Fibroblast of lung (primary cell): ENCODE data around the gene KAT2B. TPM values are rescaled to one million over a fixed set of nuclear protein-coding genes. Genes with fewer than 3 reads are reported as not detected.

Source experiments
- DNase-seq, 2 donors: peaks; one replicate each; pipeline versions ENCODE4 v3.0.0 to v3.0.0-alpha.2; 2010; ENCODE audit warnings: low read depth in 2 of 2
- H2AFZ ChIP-seq: 2 replicates; pipeline ENCODE4 v1.5.1; 2012; ENCODE audit warnings: low read length, control low read depth, inconsistent platforms
- H3K27ac ChIP-seq: 2 replicates; pipeline ENCODE4 v1.5.1; 2011; ENCODE audit warnings: low read length, control low read depth; ENCODE audit not compliant: insufficient read depth
- H3K27me3 ChIP-seq: 2 replicates; pipeline ENCODE4 v1.5.1; 2011; ENCODE audit warnings: mild to moderate bottlenecking, low read length; ENCODE audit not compliant: control insufficient read depth, insufficient read depth
- H3K36me3 ChIP-seq: 2 replicates; pipeline ENCODE4 v1.5.1; 2011; ENCODE audit warnings: low read length; ENCODE audit not compliant: control insufficient read depth, insufficient read depth
- H3K4me1 ChIP-seq: 2 replicates; pipeline ENCODE4 v1.5.1; 2011; ENCODE audit warnings: low read length; ENCODE audit not compliant: control insufficient read depth, insufficient read depth; ENCODE audit errors: extremely low read depth
- H3K4me2 ChIP-seq: 2 replicates; pipeline ENCODE4 v1.5.1; 2011; ENCODE audit warnings: low read length, control low read depth; ENCODE audit not compliant: insufficient read depth; ENCODE audit errors: extremely low read depth
- H3K4me3 ChIP-seq, 4 experiments: fragments of 200-600 bp in 1 of 4; sonication (generic) in 1 of 4; replicated peaks in 1 of 4; 2 replicates each; pipeline ENCODE4 v1.5.1; 2011 to 2016; ENCODE audit warnings: low read length in 4 of 4, low read depth in 3 of 4, mild to moderate bottlenecking in 3 of 4, control low read depth in 2 of 4, inconsistent platforms in 1 of 4, mixed read lengths in 1 of 4; ENCODE audit not compliant: insufficient read depth in 1 of 4; ENCODE audit errors: control extremely low read depth in 1 of 4
- H3K79me2 ChIP-seq: 2 replicates; pipeline ENCODE4 v1.5.1; 2012; ENCODE audit warnings: mild to moderate bottlenecking, low read length, inconsistent platforms; ENCODE audit not compliant: control insufficient read depth, insufficient read depth
- H3K9ac ChIP-seq: 2 replicates; pipeline ENCODE4 v1.5.1; 2011; ENCODE audit warnings: mild to moderate bottlenecking, low read length, control low read depth; ENCODE audit not compliant: insufficient read depth
- H3K9me3 ChIP-seq: 2 replicates; pipeline ENCODE4 v1.5.1; 2012; ENCODE audit warnings: low read depth, low read length; ENCODE audit not compliant: control insufficient read depth, insufficient read depth
- H4K20me1 ChIP-seq: 2 replicates; pipeline ENCODE4 v1.5.1; 2011; ENCODE audit warnings: low read length; ENCODE audit not compliant: control insufficient read depth, insufficient read depth; ENCODE audit errors: extremely low read depth
- EZH2 ChIP-seq: IDR thresholded peaks from 2 replicates; pipeline ENCODE4 v1.5.1; 2012; ENCODE audit warnings: low read length, control low read depth, mild to moderate bottlenecking; ENCODE audit errors: missing control alignments
- polyA plus RNA-seq, 2 donors: library from polyadenylated mRNA; depleted of rRNA in 1 of 2; stranded (reverse) in 1 of 2; unstranded in 1 of 2; fragments of >200 nt; gene quantifications; 2 replicates each; pipeline ENCODE4 v1.2.1, GENCODE V29; 2011 to 2012; ENCODE audit warnings: missing spikeins in 1 of 2
- total RNA-seq: library from RNA; depleted of rRNA; stranded (reverse); fragments of >200 nt; gene quantifications from 2 replicates; pipeline ENCODE4 v1.2.1, GENCODE V29; 2014
- TF ChIP-seq, protein P1 (sequence below), 2 donors: IDR thresholded peaks in 1 of 2; conservative IDR thresholded peaks in 1 of 2; 1 replicate in 1 of 2; 2 replicates in 1 of 2; pipeline ENCODE4 v1.5.1; 2011 to 2012; ENCODE audit warnings: low read length in 2 of 2, control low read depth in 1 of 2, inconsistent platforms in 1 of 2, low read depth in 1 of 2, mild to moderate bottlenecking in 1 of 2

The KAT2B gene
- total and polyA plus RNA-seq, 2 donors (not counting 1 experiment from before 2014, with no cell fraction given), result 9.1 to 14.7 TPM

DNA sequence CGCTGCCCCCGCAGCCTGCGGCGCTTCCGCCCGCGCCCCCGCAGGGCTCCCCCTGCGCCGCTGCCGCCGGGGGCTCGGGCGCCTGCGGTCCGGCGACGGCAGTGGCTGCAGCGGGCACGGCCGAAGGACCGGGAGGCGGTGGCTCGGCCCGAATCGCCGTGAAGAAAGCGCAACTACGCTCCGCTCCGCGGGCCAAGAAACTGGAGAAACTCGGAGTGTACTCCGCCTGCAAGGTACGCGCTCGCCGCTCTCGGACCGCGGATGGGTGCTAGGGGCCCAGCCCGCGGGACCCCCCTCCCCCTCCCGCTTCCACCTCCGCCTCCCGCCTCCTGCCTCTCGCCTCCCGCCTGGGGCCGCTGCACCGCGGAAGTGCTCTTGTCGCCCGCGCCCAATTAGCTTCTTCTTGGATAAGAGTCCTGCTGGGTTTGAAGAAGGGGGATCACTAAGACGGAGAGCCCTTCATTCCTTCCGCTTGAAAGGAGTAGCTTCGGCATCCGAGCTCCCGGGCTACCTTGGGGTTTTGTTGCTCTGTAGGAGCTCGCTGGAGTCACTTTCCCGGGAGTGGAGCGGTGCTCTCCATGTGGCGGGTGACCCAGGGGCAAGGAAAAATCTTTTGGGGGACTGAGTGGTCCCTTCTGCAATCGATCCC, 426 bp downstream of the KAT2B start:
- TF ChIP-seq, protein P1, sequence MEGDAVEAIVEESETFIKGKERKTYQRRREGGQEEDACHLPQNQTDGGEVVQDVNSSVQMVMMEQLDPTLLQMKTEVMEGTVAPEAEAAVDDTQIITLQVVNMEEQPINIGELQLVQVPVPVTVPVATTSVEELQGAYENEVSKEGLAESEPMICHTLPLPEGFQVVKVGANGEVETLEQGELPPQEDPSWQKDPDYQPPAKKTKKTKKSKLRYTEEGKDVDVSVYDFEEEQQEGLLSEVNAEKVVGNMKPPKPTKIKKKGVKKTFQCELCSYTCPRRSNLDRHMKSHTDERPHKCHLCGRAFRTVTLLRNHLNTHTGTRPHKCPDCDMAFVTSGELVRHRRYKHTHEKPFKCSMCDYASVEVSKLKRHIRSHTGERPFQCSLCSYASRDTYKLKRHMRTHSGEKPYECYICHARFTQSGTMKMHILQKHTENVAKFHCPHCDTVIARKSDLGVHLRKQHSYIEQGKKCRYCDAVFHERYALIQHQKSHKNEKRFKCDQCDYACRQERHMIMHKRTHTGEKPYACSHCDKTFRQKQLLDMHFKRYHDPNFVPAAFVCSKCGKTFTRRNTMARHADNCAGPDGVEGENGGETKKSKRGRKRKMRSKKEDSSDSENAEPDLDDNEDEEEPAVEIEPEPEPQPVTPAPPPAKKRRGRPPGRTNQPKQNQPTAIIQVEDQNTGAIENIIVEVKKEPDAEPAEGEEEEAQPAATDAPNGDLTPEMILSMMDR (conservative IDR thresholded peaks at IDR 0.05 in 1 of 2, IDR thresholded peaks at IDR 0.05 in 1 of 2; ENCODE audit: low read depth in 1 of 2, low read length in 2 of 2), result peak in 1 of 2 donors; percentile 26
- TF ChIP-seq EZH2, result no peak

DNA sequence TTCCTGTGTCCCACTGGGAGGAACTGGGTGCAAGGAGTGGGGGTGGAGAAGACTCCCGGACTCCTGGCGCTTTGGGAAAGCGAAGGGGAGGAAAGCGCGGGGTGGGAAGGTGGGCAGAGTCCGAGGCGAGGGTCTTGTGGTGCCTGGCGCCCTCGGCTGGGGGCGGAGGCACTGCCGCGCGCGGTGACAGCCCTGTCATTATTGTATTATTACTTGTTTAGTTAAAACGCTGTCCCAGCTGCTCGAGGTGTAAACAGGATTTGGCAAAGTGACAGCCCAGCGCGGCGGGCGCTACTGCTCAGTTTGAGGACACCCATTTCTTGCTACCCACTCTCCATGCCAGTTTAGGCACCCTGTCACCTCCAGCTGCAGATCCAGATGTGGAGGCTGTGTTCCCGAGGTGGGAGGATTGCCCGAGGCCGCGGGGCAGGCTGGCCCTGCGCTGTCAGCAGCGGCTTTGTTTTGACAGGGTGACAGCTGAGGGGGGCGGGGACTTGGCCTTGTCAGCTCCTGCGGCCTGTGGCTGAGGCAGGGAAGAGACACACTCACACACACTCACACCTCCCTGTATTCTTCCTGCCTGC, 1.0 kb downstream of the KAT2B start:
- DNase-seq, result peak; percentile 71 to 75
- H2AFZ ChIP-seq, result peak overlapping the region; percentile 83
- H3K4me1 ChIP-seq, result peaks cover 7% of the 10 kb centered on the region
- H3K4me3 ChIP-seq, result peak overlapping the region; percentile 75 to 89 (median 82)
- no peaks in the 10 kb centered on the region for H3K79me2 ChIP-seq
- H3K4me2 ChIP-seq, result peak overlapping the region; percentile 92
- no peak overlapping the region for H3K9ac ChIP-seq
- H3K36me3 ChIP-seq, result no peaks in the 10 kb centered on the region
- no peak for TF ChIP-seq EZH2
- TF ChIP-seq, protein P1 (conservative IDR thresholded peaks at IDR 0.05 in 1 of 2, IDR thresholded peaks at IDR 0.05 in 1 of 2; ENCODE audit: low read depth in 1 of 2, low read length in 2 of 2), result no peak
- no peaks in the 10 kb centered on the region for H4K20me1 ChIP-seq
- no peaks in the 10 kb centered on the region for H3K27me3 ChIP-seq
- H3K9me3 ChIP-seq, result no peaks in the 10 kb centered on the region
- peak overlapping the region; percentile 53 for H3K27ac ChIP-seq

More for the DNA sequence above, 426 bp downstream of the KAT2B start:
- H3K4me2 ChIP-seq, result peak overlapping the region; percentile 92
- H3K36me3 ChIP-seq, result no peaks in the 10 kb centered on the region
- no peaks in the 10 kb centered on the region for H4K20me1 ChIP-seq
- H3K4me3 ChIP-seq, result peak overlapping the region; percentile 75 to 89 (median 82)
- peak; percentile 75 to 80 for DNase-seq
- no peaks in the 10 kb centered on the region for H3K27me3 ChIP-seq
- peaks cover 7% of the 10 kb centered on the region for H3K4me1 ChIP-seq
- no peaks in the 10 kb centered on the region for H3K79me2 ChIP-seq
- peak overlapping the region; percentile 53 for H3K27ac ChIP-seq
- no peaks in the 10 kb centered on the region for H3K9me3 ChIP-seq
- peak overlapping the region; percentile 50 for H3K9ac ChIP-seq
- peak overlapping the region; percentile 83 for H2AFZ ChIP-seq

DNA sequence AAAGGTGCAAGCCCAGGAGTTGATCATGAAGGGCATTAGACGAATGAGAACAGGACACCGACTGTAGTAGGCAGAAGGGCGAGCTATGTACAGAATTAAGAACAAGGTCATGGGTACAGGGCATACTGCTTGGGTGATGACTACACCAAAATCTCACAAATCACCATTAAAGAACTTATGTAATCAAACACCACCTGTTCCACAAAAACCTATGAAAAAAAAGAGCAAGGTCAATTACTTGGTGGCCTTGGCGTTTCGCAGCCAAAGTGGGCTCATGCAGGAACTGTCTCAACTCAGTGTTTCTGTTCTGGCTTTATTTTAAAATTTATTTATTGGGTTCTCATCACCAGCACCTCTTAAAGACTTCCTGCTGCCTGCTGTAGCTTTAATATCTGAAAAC, 2.1 kb downstream of the KAT2B start:
- H3K4me2 ChIP-seq, result no peak overlapping the region
- H3K79me2 ChIP-seq, result no peaks in the 10 kb centered on the region
- no peaks in the 10 kb centered on the region for H3K36me3 ChIP-seq
- no peaks in the 10 kb centered on the region for H4K20me1 ChIP-seq
- H3K9me3 ChIP-seq, result no peaks in the 10 kb centered on the region
- no peak for TF ChIP-seq EZH2
- TF ChIP-seq, protein P1 (conservative IDR thresholded peaks at IDR 0.05 in 1 of 2, IDR thresholded peaks at IDR 0.05 in 1 of 2; ENCODE audit: low read depth in 1 of 2, low read length in 2 of 2), result no peak
- no peak for DNase-seq
- H3K9ac ChIP-seq, result no peak overlapping the region
- H3K4me1 ChIP-seq, result peaks cover 7% of the 10 kb centered on the region
- H3K27ac ChIP-seq, result no peak overlapping the region
- H3K4me3 ChIP-seq, result no peak overlapping the region
- H2AFZ ChIP-seq, result no peak overlapping the region
- H3K27me3 ChIP-seq, result no peaks in the 10 kb centered on the region
